ENCODE results near the gene CNOT11.

GRCh38 chr2:101223814-101224231, 28.9 kb upstream of the CNOT11 start:
- TF ChIP-seq CTCF (conservative IDR thresholded peaks at IDR 0.05; ENCODE audit: low read depth, low read length) = no peak
- no peak for TF ChIP-seq EZH2 (IDR thresholded peaks at IDR 0.05; ENCODE audit: borderline replicate concordance, low read depth, low read length, poor library complexity, severe bottlenecking)

Data from A673 (cell line).